HG02981 (cell line): ENCODE results near the gene ABR.

Source experiments
- ATAC-seq: cut with Tn5 transposase; IDR thresholded peaks from one replicate; pipeline ENCODE4 v1.9.1; 2021; ENCODE audit warnings: mild to moderate bottlenecking, moderate library complexity; ENCODE audit not compliant: unreplicated experiment

Gene ABR

GRCh38 chr17:1011760-1012735 is 167.7 kb downstream of the ABR start:
- no peak for ATAC-seq

DNA sequence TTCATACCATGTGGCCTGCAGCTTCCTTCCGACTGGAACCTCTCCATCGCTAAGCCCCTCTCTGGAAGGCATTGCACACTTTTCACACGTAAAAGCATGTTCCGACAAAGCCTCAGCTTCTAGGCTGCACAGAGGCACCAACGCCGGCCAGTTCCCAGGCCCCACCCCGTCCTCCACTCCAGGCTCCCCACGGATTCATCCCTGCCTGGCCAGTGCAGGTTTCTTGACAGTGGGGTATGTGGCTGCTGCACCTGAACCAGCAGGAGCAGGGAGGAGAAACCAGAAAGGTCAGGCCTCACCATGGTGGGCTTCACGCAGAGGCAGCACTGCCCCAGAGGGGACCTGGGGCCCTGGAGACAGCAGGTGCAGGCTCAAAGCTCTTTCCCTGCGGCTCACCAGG is 168.6 kb downstream of the ABR start:
- ATAC-seq = no peak

DNA sequence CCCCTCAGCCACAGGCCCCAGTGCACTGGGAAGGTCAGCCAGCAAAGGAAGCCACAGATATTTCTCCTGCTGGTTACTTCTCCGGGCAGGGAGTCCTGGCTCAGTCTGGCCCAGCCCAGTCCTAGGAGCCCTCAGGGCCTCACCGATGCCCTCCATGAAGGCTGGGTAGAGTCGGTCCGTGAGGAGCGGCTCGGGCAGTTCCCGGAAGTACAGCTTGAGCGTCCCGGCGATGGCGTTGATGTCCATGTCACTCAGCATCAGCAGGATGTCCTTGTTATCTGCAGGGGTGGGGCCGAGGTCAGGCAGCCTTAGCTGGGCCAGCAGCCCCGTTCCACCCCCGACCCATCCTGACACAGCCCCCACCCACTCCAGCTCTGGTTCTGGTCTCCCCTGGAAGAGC is 169.2 kb downstream of the ABR start:
- ATAC-seq = no peak

DNA sequence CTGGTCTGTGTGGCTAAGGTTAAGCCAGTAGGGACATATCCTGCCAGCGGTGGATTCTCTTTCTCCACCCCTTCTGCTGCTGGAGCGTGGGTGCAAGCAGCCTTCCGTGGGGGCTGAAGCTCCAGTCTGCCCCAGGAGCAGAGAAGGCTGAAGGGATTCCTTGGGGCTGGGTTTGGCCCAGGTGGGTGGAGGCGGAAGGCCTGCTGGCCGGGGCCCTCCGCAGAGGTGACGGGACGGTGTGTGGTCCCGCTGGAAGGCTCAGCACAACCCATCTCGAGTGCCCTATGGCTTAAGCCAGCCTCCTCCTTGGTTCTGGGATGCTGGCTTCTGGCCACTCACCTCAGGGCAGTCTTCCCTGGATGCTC is 169.7 kb downstream of the ABR start:
- ATAC-seq = no peak

DNA sequence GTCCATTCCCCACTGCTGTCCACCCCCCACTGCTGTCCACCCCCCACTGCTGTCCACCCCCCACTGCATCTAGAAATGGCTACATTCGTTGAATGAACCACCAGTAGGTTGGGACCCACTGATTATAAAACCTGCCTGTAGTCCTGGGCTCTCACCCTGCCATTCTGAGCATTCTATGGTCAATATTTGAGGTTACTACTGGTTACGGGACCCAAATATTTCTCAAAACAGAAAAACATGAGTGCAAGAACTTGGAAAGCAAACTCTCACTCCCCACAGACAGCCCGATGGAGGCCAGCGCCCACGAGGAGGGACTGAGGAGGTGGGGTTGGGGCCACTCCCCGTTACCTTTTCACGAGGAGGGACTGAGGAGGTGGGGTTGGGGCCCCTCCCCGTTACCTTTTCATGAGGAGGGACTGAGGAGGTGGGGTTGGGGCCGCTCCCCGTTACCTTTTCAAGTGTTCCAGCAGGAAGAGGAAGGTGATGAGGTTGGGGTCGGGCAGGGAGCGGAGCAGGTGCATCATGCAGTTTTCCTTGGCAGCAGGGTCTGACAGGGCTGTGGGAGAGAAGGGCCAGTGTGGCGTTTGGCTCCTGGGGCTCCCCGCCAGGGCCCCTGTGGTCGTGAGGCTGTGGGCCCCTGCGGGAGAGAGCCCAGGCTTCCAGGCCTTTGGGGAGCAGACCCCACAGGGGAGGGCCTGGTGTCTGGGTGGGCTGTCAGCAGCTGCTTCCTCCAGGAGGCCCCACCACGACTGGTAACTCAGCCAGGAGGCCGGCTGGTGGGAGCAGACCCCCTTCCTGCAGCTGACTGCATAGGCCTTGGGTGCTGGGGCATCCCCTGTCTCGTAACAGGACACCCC is 170.3 kb downstream of the ABR start:
- ATAC-seq = no peak

GRCh38 chr17:1008008-1008761 is 171.6 kb downstream of the ABR start:
- ATAC-seq = no peak

- no peak for ATAC-seq
Measured at GRCh38 chr17:1007310-1008007, 172.3 kb downstream of the ABR start.

DNA sequence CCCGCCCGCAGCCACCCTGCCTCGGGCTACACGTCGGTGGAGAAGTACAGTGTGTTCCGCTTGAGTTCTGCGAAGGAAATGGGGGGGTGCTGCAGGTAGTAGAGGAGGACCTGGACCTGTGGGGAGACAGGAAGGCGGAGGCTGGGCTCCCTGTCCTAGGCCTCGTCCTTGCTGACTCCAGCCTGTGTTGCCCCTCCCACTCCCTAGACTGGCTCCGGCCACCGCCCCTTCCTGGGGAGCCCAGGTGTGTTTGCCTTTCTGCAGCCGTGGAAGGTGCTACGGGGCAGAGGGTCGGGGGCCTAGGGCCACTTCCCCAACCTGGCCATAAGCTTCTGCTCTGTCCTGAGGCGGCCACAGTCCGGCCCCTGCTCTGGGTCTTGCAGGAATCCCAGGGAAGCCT is 173.7 kb downstream of the ABR start:
- ATAC-seq = no peak

- ATAC-seq = no peak
Measured at GRCh38 chr17:1005361-1005946, 174.3 kb downstream of the ABR start.

DNA sequence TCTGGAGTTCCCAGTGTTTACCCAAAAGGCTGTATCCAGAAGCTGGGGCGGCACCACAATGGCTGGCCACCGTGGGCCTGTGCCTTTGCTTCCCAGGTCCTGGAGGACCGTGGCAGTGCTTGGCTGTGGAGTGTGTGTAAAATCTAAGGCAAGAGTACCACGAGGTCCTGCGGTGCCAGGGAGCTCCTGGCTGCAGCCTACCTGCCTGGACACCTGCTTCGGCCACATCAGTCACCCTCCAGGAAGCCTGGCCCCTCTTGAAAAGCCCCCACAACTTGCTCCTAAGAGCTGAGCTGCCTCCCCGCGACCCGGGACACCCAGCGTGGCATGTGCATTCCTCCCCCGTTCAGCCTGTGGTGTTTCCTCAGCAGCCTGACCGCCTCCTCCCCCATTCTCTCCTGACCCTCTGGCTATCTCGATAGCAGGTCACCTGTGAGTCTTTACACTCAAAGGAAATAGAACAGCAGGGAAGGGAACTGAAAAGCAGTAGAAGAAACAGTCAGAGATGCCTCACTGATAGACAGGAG is 174.9 kb downstream of the ABR start:
- ATAC-seq = no peak

- no peak for ATAC-seq
Measured at GRCh38 chr17:1003972-1004768, 175.6 kb downstream of the ABR start.

DNA sequence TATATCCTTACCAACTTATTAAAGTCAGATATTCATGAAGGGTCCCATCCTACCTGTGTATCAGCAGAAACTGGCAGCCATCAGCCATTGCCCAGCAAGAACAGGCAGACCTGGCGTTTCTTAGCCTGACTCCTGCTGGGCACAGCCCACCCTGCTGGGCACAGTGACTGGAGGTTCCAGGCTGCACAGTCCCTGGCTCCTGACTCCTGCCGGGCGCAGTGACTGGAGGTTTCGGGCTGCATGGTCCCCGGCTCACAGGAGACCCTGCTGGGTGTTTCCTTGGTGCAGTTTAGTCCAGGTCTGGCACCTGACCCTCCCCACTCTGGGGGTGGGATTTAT is 176.2 kb downstream of the ABR start:
- no peak for ATAC-seq

- no peak for ATAC-seq
Measured at GRCh38 chr17:1002771-1003555, 176.8 kb downstream of the ABR start.

DNA sequence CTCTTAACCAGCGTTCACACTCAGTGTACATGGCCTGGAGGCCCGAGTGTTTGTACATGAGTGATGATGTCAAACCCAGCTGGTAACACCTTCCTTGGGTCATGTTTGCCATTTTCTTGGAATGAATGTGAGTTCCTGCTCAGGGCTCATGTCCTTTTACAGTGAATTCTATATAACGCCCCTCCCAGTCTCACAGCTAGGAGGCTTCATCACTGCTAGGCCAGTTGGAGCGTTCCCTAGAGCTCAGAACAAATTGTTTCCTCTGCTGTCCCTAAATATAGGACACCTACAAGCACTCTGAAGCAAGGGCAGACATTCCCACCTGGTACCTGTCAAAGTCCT is 177.4 kb downstream of the ABR start:
- no peak for ATAC-seq

DNA sequence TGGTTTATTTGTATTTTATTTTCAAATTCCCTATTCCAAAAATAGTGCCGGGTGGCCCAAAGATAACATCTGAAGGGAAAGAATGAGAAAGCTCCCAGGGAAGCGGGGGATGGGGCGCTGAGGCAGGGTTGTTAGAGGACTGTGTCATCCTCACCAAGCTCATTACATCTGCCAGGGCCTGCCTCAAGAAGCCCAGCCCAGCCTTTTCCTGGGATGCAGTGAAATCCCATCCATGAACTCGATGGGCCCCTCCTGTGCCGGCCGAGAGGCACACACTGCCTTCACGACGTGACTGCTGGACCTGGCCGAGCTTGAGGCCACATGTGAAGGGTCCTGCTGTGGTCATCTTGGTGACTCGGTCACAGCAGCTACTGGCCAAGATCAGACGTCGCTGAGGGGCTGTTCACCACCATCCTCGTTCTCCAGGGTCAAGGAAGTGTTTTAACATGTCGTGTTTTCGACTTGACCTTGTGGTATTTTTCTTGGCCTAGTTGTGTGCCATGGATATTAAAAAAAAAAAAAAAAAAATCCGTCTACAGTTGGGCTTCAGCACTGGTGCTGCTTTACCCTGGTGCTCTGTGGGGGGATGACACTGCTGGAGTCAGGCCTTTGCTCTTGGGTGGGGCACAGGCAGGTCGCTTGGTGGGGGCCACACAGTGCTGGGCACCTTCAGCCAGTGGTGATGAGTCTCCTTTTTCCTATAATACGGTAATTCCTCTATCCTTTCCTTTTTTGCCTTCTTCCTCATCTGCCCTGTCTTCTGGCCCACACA is 178.0 kb downstream of the ABR start:
- ATAC-seq = no peak

DNA sequence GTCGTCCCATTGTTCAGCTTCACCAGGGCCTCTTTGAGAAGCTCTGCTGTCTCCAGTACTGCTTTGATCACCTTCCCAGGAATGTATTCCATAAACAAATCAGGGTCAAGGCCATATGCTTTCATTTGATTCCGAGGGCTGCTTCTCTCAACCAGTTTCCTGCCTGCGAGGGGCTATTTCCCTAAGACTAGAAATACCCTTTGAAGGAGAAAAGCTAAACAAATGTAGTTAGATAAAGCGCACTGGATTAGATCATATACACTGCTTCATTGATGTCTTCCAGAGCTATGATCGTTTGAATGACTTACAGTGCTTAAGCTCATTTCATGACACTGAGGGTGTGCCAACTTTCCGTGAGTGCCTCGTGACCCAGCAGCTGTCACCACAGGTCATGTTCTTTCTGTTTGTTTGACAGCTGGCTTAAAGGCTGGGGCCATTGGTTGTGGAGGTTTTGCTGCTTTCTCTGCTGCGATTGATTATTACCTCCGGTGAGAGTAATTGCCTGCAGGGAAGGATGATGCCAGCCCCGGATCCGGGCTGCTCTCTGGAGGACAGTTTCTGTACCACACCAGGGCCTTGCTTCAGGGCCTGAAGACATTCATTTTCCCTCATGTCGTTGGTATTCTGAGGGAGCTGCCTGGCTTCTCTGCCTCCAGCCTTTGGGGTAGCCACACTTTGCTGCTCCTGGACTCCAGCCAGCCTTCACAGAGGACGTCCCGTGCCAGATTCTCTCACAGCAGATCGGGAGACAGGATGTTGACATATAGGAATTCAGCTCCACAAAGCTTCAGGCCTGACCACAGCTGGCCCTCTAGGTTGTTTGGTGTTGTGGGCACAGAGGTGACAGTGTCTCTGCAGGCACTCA is 179.0 kb downstream of the ABR start:
- no peak for ATAC-seq

DNA sequence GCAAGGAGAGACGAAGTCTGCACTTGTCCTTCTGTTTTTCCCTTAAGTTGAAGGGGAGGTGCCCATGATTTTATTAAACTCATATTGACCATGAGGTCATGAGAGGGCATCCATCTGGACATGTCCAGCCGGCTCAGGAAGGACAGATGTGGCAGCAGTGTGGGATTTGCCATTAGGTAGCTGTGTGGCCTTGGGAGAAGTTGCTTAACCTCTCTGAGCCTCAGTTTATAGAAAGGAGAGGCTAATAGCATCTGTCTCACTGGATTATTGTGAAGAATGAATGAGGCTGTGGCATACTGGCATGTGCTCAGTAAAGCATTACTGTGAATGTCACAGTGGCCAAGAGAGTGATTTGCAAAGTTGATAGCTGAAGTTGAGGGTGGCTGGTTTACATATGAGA is 181.7 kb downstream of the ABR start:
- no peak for ATAC-seq
